Suprapubic skin (tissue), 4 donors: ENCODE measurements around the gene MYH10.

ENCODE experiments used
- CTCF ChIP-seq, 2 donors: fragments of 200-600 bp in 1 of 2; fragments of 450-650 bp in 1 of 2; sonication (generic) in 1 of 2; IDR thresholded peaks; one replicate each; pipeline ENCODE4 v1.5.1; 2016 to 2019; ENCODE audit warnings: antibody characterized with exemption in 2 of 2, mild to moderate bottlenecking in 1 of 2, moderate library complexity in 1 of 2
- POLR2A ChIP-seq, 2 donors: fragments of 450-650 bp; IDR thresholded peaks; one replicate each; pipeline ENCODE4 v1.6.1; 2017; ENCODE audit warnings: antibody characterized with exemption in 2 of 2, mild to moderate bottlenecking in 2 of 2, moderate library complexity in 2 of 2
- POLR2AphosphoS5 ChIP-seq, 3 donors: sonication (generic); formaldehyde crosslinking; IDR thresholded peaks; one replicate each; pipeline ENCODE4 v1.6.1; 2017; ENCODE audit warnings: antibody characterized with exemption in 3 of 3

- TF ChIP-seq CTCF (IDR thresholded peaks at IDR 0.05) (no peak), POLR2AphosphoS5 (IDR thresholded peaks at IDR 0.05) (no peak), POLR2A (IDR thresholded peaks at IDR 0.05) (no peak)
These were observed 162.4 kb downstream of the MYH10 start for GRCh38 chr17:8468127-8468526.
